DOHH2 (cell line): ENCODE results near the gene NME4.

ENCODE experiments used
- CTCF ChIP-seq: fragments of 200-600 bp; sonication (generic); IDR thresholded peaks from one replicate; pipeline ENCODE4 v1.5.1; 2014; ENCODE audit warnings: antibody characterized with exemption, mild to moderate bottlenecking, low read depth, low read length; ENCODE audit not compliant: poor library complexity, severe bottlenecking
- EZH2phosphoT487 ChIP-seq: fragments of 200-600 bp; sonication (generic); IDR thresholded peaks from 2 replicates; pipeline ENCODE4 v1.6.1; 2017; ENCODE audit warnings: borderline replicate concordance, mild to moderate bottlenecking, antibody characterized with exemption, low read length, moderate library complexity, mixed read lengths

GRCh38 chr16:381012-381788 lies 15.8 kb upstream of the NME4 start:
- TF ChIP-seq CTCF (no peak), EZH2phosphoT487 (no peak)
